GM19099 (cell line): ENCODE data around the gene ZBED4.

Experiments
- POLR2A ChIP-seq: IDR thresholded peaks from 3 replicates; pipeline ENCODE4 v1.6.1; 2011; ENCODE audit warnings: low read depth; ENCODE audit not compliant: insufficient read length; ENCODE audit errors: extremely low read depth

The ZBED4 gene

DNA sequence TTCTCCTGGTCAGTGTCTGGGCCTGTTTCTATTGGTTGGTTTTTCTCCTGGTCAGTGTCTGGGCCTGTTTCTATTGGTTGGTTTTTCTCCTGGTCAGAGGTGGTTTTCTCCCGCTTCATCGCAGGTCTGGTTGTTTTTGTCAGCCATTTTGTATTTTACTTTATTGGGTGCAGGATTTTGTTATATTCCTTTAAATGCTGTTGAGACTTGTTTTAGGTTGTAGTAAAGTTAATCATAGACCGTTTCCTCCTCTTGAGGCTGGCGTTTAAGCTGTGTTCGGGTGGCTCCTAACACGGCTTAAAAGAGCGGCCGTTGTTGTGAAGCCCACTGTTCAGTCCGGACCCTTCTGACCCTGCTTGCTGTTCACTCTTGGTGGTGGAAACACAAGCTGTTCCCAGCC is 26.2 kb downstream of the ZBED4 start:
- no peak for TF ChIP-seq POLR2A

DNA sequence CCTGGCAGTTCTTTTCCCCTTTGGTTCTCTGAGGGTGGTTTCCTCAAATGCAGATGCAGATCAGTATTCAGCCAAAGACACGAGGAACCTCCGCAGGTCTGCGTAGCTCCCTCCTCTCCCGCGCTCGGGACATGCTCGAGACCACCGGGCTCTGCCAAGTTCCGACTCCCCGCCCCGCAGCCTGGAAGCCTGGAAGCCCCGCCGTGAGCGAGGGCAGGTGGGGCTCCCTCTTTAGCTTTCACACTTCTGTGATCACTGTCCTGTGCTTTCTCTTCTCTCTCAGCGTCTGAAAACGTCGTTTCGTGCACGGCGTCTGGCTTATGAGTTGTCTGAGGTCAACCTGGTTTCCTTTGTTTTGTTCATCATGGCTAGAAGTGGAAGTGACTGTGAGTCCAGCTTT is 26.6 kb downstream of the ZBED4 start:
- no peak for TF ChIP-seq POLR2A

DNA sequence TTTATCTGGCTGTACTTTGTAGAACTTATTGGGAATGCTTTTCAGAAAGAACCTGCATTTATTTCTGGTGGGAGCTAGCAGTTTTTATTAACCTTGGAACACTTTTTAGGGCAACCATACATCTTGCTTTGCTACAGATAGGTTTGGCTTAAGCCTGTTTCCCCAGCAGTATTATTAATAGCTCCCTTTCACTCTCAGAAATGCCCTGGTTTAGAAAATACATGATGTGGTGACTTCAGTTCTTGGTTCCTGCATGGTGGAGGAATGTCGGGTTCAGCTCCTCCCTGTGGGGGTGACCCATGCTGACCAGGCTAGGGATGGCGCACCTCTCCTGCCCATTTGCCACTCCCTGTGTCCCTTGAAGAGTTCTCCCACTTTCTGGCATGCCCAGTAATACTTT is 28.2 kb downstream of the ZBED4 start:
- TF ChIP-seq POLR2A = no peak

DNA sequence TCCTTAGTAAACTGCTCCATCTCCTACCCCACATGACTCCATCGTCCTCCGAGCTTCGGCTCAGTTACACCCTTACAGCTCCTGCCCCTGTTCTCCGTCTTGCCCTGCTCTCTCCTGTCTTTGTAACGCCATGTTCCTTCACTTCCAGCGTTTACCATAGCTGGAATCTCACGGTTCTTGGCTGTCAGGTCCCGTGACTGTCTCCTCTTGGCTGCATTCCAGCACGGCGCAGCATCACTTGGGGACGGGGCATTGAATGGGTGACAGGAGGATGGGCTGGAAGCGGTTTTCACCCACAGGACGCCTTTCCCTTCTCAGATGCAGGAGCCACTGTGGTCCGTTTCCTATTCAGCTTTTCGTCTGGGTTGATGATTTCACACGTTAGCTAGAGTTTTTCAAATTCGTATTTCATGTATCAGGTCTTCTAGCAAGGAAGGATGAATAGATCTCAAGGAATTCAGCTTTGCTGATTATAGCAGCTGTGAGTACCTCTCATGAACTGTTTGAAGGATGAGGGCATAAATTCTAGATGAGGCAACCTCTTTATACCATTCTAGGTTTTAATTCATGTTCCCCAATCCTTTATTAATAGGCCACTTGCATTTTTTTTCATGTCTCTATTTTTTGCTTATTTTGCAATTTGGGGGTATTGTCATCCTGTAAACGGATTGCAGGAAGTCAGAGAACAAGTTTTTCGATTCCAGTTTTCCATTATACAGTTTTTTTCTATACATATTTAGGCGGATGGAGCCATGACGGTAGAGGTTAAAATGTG is 29.1 kb downstream of the ZBED4 start:
- no peak for TF ChIP-seq POLR2A

DNA sequence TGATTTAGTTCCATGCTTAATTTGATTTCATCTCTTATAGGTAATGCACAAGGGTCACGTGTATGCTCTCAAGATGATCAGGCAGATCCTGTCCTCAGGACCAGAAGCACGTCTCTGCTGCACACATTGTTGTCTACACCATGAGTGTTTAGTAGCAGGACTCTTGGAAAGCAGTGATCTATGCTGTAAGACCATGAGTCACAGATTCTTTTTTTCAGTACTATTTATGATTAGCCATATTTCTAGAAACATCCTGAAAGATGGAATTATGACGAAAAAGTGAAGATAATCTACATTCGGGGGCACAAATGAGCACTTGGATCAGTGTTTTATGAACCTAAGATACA is 29.6 kb downstream of the ZBED4 start:
- TF ChIP-seq POLR2A = no peak

DNA sequence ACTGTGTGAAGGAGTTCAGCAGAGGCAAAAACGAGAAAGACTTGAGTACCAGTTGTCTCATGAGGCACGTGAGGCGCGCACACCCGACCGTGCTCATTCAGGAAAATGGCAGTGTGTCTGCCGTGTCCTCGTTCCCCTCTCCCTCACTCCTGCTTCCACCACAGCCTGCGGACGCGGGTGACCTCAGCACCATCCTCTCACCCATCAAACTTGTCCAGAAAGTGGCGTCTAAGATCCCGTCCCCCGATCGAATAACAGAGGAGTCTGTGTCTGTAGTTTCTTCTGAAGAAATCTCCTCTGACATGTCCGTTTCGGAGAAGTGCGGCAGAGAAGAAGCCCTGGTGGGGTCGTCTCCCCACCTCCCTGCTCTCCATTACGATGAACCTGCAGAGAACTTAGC is 30.4 kb downstream of the ZBED4 start:
- no peak for TF ChIP-seq POLR2A

DNA sequence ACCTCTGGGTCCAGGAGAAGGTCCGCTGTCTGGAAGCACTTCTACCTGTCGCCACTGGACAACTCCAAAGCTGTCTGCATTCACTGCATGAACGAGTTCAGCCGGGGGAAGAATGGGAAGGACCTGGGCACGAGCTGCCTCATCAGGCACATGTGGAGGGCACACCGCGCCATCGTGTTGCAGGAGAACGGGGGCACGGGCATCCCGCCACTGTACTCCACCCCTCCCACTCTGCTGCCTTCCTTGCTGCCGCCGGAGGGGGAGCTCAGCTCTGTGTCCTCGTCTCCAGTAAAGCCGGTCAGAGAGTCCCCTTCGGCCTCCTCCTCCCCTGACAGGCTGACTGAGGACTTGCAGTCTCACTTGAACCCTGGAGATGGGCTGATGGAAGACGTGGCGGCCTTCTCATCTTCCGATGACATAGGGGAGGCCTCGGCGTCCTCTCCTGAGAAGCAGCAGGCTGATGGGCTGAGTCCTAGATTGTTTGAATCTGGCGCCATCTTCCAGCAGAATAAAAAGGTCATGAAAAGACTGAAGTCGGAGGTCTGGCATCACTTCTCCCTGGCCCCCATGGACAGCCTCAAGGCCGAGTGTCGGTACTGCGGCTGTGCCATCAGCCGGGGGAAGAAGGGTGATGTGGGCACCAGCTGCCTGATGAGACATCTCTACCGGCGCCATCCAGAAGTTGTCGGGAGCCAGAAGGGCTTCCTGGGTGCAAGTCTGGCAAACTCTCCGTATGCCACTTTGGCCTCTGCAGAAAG is 31.0 kb downstream of the ZBED4 start:
- TF ChIP-seq POLR2A = no peak

DNA sequence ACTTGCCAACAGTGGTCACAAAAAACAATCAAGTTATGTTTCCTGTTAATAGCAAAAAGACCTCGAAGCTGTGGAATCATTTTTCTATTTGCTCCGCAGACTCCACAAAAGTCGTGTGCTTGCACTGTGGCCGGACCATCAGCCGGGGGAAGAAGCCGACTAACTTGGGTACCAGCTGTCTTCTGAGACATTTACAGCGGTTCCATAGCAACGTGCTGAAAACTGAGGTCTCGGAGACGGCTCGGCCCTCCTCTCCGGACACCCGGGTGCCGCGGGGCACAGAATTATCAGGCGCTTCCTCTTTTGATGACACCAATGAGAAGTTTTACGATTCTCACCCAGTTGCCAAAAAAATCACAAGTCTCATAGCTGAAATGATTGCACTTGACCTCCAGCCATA is 31.6 kb downstream of the ZBED4 start:
- no peak for TF ChIP-seq POLR2A

DNA sequence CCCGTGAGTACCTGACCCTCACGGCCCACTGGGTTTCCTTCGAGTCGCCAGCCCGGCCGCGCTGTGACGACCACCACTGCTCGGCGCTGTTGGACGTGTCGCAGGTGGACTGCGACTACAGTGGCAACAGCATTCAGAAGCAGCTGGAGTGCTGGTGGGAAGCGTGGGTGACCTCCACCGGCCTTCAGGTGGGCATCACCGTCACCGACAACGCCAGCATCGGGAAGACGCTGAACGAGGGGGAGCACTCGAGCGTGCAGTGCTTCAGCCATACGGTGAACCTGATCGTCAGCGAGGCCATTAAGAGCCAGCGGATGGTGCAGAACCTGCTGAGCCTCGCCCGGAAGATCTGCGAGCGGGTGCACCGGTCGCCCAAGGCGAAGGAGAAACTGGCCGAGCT is 32.2 kb downstream of the ZBED4 start:
- no peak for TF ChIP-seq POLR2A

DNA sequence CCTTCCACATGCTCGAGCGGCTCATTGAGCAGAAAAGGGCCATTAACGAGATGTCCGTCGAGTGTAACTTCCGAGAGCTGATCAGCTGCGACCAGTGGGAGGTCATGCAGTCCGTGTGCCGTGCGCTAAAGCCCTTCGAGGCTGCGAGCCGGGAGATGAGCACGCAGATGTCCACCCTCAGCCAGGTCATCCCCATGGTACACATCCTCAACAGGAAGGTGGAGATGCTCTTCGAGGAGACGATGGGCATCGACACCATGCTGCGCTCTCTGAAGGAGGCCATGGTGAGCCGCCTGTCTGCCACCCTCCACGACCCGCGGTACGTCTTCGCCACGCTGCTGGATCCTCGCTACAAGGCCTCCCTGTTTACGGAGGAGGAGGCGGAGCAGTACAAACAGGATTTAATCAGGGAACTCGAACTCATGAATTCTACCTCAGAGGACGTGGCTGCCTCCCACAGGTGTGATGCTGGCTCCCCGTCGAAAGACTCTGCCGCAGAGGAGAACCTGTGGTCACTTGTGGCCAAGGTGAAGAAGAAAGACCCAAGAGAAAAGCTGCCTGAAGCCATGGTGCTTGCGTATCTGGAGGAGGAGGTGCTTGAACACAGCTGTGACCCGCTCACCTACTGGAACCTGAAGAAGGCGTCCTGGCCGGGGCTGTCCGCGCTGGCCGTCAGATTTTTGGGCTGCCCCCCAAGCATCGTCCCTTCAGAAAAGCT is 32.9 kb downstream of the ZBED4 start:
- TF ChIP-seq POLR2A = no peak

DNA sequence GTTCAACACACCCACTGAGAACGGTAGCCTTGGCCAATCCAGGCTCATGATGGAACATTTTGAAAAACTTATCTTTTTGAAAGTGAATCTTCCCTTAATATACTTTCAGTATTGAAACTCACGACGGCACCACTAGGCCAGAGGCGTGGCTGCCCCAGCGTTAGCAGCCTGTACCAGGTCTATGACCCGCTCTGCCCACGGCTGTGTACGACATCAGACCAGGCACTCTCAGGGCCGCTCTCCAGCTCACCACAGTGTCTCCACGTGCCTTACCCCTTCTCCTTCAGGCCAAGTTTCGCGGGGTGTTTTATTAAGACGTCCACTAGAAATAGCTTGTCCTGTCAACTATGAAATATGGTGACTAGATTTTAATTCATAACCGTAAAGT is 33.4 kb downstream of the ZBED4 start:
- TF ChIP-seq POLR2A = no peak

DNA sequence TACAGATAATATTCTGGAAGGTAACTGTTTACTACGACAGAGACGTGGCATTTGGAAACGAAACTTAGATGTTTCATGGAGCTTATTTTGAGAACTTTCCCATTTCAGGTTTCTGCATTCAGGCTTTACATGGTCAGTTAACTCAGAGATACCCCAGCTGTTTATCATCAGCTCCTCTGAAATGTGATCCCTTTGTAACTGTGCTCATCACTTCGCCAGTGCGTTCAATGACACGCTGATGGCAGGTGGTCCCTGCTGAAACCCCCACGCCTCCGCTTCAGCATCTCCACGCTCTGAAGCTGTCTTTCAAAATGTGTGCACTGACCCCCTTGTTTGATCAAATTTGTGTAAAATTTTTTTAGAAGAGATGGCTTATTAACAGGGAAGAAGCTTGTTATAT is 34.1 kb downstream of the ZBED4 start:
- no peak for TF ChIP-seq POLR2A

DNA sequence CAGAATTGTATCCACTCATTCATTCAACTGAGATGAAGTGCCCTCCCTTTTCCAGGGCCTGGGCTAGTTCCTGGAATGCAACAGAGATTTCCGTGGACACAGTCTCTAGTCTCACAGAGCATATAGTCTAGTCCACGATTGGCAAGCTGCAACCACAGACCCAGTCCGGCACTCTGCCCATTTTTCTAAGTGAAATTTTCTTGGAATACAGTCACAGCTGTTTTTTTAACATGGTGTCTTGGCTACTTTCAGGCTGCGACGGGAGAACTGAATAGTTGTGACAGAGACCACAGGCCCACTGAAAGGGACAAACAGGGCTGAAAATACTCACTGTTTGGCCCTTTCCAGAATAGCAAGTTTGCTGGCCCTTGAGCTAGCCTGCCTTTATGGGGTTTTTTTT is 35.4 kb downstream of the ZBED4 start:
- TF ChIP-seq POLR2A = no peak

DNA sequence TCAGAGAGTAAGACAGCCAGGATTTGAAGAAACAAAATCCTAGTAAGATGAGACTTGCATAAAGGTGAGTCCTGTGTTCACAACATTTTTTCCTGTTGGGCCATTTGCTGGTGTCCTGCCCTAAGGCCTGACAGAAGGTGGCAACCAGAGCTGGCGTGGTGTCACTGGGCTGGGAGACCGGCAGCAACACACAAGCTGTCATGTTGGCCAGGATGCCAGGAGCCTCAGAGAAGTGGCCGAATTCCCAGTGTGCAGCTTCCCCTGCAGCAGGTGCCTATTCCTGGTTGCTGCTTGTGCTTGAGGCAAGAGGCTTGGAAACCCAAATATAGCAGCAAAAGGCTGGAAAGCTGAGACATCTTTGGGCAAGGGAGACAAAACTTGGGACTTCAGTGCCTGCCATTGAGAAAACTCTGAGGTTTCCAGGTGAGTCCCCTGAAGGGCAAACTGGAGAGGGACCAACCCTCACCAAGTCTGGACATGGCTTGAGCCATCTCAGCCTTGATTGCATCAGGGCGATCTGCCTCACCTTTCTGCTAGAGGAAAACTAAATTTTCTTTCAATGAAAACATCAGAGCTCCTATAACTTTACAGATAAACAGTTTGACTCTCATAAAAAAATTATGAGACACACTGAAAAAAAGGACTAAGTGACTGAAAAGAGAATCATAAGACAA is 38.7 kb downstream of the ZBED4 start:
- no peak for TF ChIP-seq POLR2A

DNA sequence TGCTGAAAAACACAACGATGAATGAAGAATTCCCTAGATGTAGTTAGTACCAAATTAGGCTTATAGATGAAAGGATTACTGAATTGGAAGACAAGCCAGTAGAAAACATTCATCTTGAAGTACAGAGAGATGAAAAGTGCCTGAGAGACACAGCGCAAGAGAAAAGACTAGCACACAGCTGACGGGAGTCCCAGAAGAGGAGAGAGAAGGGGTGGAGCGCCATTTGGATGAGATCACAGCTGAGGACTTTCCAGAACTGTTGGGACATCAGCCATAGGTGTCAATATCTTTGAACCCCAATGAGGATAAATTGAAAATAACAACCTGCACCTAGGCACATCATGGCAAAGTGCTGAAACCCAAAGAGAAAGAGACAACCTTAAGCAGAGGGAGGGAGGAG is 39.4 kb downstream of the ZBED4 start:
- TF ChIP-seq POLR2A = no peak
